SK-N-SH treated with all-trans-retinoic acid at 6 μM for 48 hours (cell line): ENCODE measurements around the gene TCF25.

ENCODE experiments used
- ESRRG ChIP-seq: fragments of 250-450 bp; sonication (Bioruptor Pico); IDR thresholded peaks from 2 replicates; pipeline ENCODE4 v1.6.1; 2021; ENCODE audit warnings: mild to moderate bottlenecking
- ISL1 ChIP-seq: fragments of 250-450 bp; sonication (Bioruptor Pico); IDR thresholded peaks from 2 replicates; pipeline ENCODE4 v2.1.2; 2022; ENCODE audit warnings: mild to moderate bottlenecking, moderate library complexity
- PATZ1 ChIP-seq: fragments of 250-450 bp; sonication (Bioruptor Pico); IDR thresholded peaks from 2 replicates; pipeline ENCODE4 v1.8.0; 2020; ENCODE audit warnings: mild to moderate bottlenecking, moderate library complexity, borderline replicate concordance
- PPARA ChIP-seq: fragments of 250-450 bp; sonication (Bioruptor Pico); IDR thresholded peaks from 2 replicates; pipeline ENCODE4 v1.5.0; 2020; ENCODE audit warnings: mild to moderate bottlenecking, borderline replicate concordance
- RARB ChIP-seq: fragments of 250-450 bp; sonication (Bioruptor Pico); IDR thresholded peaks from 2 replicates; pipeline ENCODE4 v1.8.0; 2021; ENCODE audit warnings: mild to moderate bottlenecking, moderate library complexity
- TOX ChIP-seq: fragments of 250-450 bp; sonication (Bioruptor Pico); IDR thresholded peaks from 2 replicates; pipeline ENCODE4 v1.8.0; 2021; ENCODE audit warnings: mild to moderate bottlenecking, moderate library complexity, borderline replicate concordance
- ZC3H10 ChIP-seq: fragments of 250-450 bp; sonication (Bioruptor Pico); IDR thresholded peaks from 2 replicates; pipeline ENCODE4 v1.5.1; 2021; ENCODE audit warnings: mild to moderate bottlenecking, moderate library complexity
- ZFP30 ChIP-seq: fragments of 450-650 bp; formaldehyde crosslinking; IDR thresholded peaks from 2 replicates; pipeline ENCODE4 v1.5.0; 2022; ENCODE audit warnings: mild to moderate bottlenecking, moderate library complexity

DNA sequence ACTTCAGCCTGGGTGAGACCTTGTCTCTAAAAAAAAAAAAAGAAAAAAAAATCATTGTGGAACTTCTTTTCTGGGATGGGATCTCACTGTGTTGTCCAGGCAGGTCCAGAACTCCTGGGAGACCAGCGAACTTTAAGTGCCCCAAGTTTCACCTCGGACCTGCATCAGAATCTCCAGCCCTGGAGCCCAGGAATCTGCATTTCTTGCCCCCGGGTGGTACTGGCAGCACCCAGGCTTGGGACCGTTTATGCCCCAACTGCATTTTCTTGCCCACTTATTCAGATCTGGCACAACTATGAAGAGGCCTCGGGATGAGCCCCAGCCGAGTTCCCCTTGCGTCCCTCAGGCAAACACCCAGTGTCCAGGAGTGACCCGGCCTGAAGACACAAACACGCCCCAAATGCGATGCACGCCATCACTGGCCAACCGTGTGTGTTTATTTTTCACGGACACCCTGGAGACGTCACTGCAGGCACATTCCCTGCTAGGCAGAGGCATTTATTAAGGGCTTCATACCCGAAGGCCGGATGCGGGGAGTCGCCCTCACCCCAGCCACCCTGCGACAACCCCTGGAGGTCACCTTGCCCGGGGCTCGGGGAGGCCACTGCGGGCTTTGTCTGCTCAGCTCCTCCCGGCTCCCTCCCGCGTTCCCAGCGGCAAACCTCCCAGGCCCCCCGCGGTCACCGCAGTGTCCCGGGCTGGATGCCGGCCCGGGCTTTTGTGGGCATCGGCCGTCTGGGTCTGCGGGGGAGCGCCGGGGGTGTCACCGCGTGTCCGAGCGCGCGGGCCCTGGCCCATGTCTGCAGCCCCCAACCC is 45.8 kb upstream of the TCF25 start:
- TF ChIP-seq RARB (CRISPR knock-in tag) (no peak), ZC3H10 (CRISPR knock-in tag) (no peak), TOX (CRISPR knock-in tag) (no peak), ESRRG (CRISPR knock-in tag) (no peak), ISL1 (CRISPR knock-in tag) (no peak), PPARA (CRISPR knock-in tag) (no peak), PATZ1 (CRISPR knock-in tag) (no peak), ZFP30 (CRISPR knock-in tag) (no peak)
